ENCODE measurements around the gene EDEM2.
"Not testable (repeated sequence)": the region's sequence is repeated elsewhere in the genome, so short reads cannot be mapped to it uniquely, and the experiment has no call there.

Gene EDEM2

DNA sequence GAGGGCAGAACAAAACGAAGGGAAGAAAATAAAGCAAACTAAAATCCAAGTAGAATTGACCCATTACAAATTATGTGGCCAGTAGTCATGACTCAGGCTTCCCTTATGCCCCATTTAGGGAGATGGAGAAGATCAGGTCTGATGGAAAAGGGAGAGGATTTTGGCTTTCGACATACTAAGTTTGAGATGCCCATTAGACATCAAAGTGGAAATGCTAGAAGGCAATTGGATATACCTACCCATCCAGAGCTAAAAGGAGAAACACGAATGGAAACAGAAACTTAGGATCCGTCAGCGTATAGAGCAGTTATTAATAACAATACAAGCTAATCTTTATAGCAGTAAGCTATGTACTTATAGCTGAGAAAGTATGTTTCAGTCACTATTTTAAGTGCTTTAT is 59.3 kb downstream of the EDEM2 start:
- no peaks in the 10 kb centered on the region for H3K9me3 ChIP-seq (replicated peaks in 1 of 11)
- H3K4me3 ChIP-seq, result no peak overlapping the region
- peak overlapping the region in 5 of 11 experiments; percentile 55 to 96 (median 95); a peak in 11 of 22 replicates for H3K4me2 ChIP-seq
- no peaks in the 10 kb centered on the region for H3K27me3 ChIP-seq
- 0 out of 22 replicates have a peak overlapping the region, but pooled peaks of 1 of the 11 experiments have one; percentile 36 for H3K9ac ChIP-seq
- peak overlapping the region in 4 of 11 experiments; percentile 17 to 49 (median 47); a peak in 3 of 22 replicates for H3K27ac ChIP-seq
- no peak for TF ChIP-seq Cebpa-rat (IDR thresholded peaks at IDR 0.05)
- peaks cover 15 to 70% (median 36%) of the 10 kb centered on the region in 10 experiments for H3K4me1 ChIP-seq
- H3K36me3 ChIP-seq, result peaks cover 17 to 55% (median 39%) of the 10 kb centered on the region in 11 experiments
- H4K20me1 ChIP-seq, result peaks cover 59 to 91% (median 81%) of the 10 kb centered on the region in 11 experiments

DNA sequence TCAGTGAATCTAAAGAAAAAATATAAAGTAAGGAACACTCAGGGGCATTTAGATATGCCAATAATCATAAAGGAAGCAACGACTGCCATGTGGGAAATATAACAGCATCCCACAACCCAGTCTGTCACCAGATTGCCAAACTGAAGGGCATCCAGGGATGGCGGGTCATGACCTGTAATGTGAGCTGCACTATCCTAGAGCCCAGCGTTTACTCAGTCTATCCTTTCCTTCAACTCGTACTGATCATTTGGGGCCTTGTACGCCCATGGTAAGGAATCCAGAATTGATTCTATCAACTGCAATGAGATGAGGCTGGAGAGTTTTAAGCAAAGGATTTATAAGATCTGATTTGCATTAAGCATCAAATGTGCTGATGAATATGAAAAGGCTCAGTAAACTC is 59.8 kb downstream of the EDEM2 start:
- H3K4me3 ChIP-seq, result no peak overlapping the region
- TF ChIP-seq Cebpa-rat (IDR thresholded peaks at IDR 0.05), result no peak
- H3K9me3 ChIP-seq (replicated peaks in 1 of 11), result no peaks in the 10 kb centered on the region

DNA sequence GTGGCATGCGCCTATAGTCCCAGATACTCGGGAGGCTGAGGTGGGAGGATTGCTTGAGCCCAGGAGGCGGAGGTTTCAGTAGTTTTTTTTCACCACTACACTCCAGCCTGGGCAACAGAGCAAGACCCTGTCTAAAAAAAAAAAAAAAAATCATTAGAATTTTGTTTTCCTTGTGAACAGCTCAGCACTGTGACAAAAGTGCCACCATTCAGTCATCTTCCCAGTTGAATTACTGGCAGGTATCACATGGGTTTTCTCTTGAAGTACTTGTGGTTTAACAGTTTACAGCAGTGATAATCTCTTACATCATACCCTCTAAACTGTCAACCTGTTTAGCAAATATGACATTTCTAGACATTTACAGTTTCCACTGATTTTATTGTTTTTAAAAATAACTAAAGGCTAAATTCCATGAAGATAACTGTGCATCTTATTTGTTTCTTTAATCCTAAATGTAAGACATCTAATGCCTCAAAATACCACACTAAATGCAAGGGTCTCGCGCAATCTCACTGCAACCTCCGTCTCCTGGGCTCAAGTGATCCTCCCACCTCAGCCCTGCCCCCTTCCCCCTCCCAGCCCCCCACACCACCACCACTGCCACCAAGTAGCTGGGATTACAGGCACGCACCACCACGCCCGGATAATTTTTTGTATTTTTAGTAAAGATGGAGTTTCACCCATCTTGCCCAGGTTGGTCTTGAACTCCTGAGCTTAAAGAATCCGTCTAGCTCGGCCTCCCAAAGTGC is 61.5 kb downstream of the EDEM2 start:
- Histone ChIP-seq H3K4me2 (peak overlapping the region in 1 of 11 experiments; percentile 2; a peak in 1 of 22 replicates), H3K27me3 (no peaks in the 10 kb centered on the region), H3K36me3 (peaks cover 21 to 67% (median 46%) of the 10 kb centered on the region in 11 experiments), H4K20me1 (peaks cover 75 to 97% (median 89%) of the 10 kb centered on the region in 11 experiments), H3K9ac (no peak overlapping the region), H3K4me1 (peaks cover 4 to 77% (median 27%) of the 10 kb centered on the region in 10 experiments; a peak in 18 of 20 replicates), H3K9me3 (replicated peaks in 1 of 11) (no peaks in the 10 kb centered on the region), H3K4me3 (no peak overlapping the region), H3K27ac (0 out of 22 replicates have a peak overlapping the region, but pooled peaks of 1 of the 11 experiments have one; percentile 0)
- TF ChIP-seq Cebpa-rat (IDR thresholded peaks at IDR 0.05), result no peak

More for the DNA sequence above, 59.8 kb downstream of the EDEM2 start:
- Histone ChIP-seq H3K4me1 (peaks cover 15 to 72% (median 36%) of the 10 kb centered on the region in 10 experiments), H3K4me2 (peak overlapping the region in 3 of 11 experiments; percentile 93 to 96 (median 96); a peak in 6 of 22 replicates), H3K36me3 (peaks cover 17 to 55% (median 39%) of the 10 kb centered on the region in 11 experiments), H3K27me3 (no peaks in the 10 kb centered on the region), H4K20me1 (peaks cover 63 to 95% (median 86%) of the 10 kb centered on the region in 11 experiments), H3K9ac (no peak overlapping the region), H3K27ac (peak overlapping the region in 1 of 11 experiments; percentile 49; a peak in 1 of 22 replicates)

DNA sequence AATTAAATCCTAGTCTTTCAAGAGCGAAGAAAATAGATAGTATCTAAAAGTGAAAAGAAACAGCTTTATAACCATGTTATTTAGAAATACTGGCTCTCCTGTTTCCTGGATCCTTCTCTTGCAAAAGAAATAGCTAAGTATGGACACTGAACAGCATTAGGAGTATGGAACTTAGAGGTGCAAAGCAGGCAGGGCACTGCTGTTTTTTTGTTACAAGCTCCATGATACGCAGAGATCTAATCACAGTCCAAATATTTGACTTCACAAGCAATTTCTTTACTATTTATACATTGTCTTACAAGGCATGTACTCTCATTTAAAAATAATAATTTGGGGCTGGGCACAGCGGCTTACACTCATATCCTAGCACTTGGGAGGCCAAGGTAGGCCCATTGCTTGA is 62.1 kb downstream of the EDEM2 start:
- Histone ChIP-seq H3K4me2 (0 out of 22 replicates have a peak overlapping the region, but pooled peaks of 1 of the 11 experiments have one; percentile 2), H3K27ac (0 out of 22 replicates have a peak overlapping the region, but pooled peaks of 1 of the 11 experiments have one; percentile 0), H3K4me3 (no peak overlapping the region), H3K9ac (no peak overlapping the region), H3K36me3 (peaks cover 21 to 67% (median 49%) of the 10 kb centered on the region in 11 experiments), H3K27me3 (no peaks in the 10 kb centered on the region), H4K20me1 (peaks cover 76 to 97% (median 89%) of the 10 kb centered on the region in 11 experiments), H3K9me3 (replicated peaks in 1 of 11) (peaks cover 0 to 3% (median 0%) of the 10 kb centered on the region in 11 experiments; a peak in 3 of 22 replicates), H3K4me1 (peaks cover 0 to 70% (median 22%) of the 10 kb centered on the region in 10 experiments; a peak in 15 of 20 replicates)
- TF ChIP-seq Cebpa-rat (IDR thresholded peaks at IDR 0.05), result no peak

DNA sequence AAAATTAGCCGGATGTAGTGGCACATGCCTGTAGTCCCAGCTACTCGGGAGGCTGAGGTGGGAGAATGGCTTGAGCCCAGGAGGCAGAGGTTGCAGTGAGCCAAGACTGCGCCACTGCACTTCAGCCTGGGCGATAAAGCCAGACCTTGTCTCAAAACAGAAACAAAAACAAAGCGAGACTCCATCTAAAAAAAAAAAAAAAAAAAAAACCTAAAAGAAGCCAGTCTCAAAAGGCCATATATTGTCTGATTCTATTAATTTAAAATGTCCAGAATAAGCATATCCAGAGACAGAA is 66.8 kb downstream of the EDEM2 start:
- not testable (repeated sequence) for H3K4me3 ChIP-seq, H3K4me2 ChIP-seq, H3K27me3 ChIP-seq, H3K9ac ChIP-seq, H3K27ac ChIP-seq
- peaks cover 52 to 81% (median 66%) of the 10 kb centered on the region in 11 experiments for H4K20me1 ChIP-seq
- H3K36me3 ChIP-seq, result peaks cover 39 to 80% (median 58%) of the 10 kb centered on the region in 11 experiments
- peaks cover 16 to 43% (median 38%) of the 10 kb centered on the region in 11 experiments for H3K9me3 ChIP-seq (replicated peaks in 1 of 11)
- H3K4me1 ChIP-seq, result peaks cover 0 to 32% (median 2%) of the 10 kb centered on the region in 10 experiments; a peak in 8 of 20 replicates

DNA sequence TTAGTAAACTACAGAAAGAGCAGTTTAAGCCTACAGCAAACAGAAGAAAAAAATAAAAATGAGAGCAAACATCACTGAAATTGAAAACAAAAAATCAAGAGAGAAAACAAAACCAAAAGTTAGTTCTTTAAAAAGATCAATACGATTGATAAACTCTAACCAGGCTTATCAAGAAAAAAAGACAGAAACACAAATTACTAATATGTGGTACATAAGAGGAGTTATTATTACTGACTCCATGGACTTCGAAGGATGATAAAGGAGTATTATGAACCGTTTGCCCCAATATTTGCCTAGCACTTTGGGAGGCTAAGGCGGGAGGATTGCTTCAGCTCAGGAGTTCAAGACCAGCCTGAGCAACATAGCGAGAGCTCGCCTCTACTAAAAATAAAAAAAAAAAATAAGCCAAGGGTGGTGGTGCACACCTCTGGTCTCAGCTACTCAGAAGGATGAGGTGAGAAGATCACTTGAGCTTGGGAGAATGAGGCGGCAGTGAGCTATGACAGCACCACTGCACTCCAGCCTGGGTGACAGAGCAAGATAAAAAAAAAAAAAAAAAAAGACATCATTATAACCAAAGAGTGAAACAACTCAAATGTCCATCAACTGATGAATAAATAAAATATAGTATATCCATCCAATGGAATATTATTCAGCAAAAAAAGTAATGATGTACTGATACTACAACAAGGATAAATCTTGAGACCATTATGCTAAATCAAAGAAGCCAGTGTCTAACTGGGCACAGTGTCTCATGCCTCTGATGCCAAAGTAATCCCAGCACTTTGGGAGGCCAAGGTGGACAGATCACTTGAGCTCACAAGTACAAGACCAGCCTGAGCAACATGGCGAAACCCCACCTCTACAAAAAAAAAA is 67.4 kb downstream of the EDEM2 start:
- Histone ChIP-seq H3K9ac (no peak overlapping the region), H3K27me3 (no peaks in the 10 kb centered on the region), H3K4me2 (no peak overlapping the region), H3K36me3 (peaks cover 33 to 78% (median 56%) of the 10 kb centered on the region in 11 experiments), H3K9me3 (replicated peaks in 1 of 11) (peaks cover 16 to 48% (median 39%) of the 10 kb centered on the region in 11 experiments), H3K4me1 (peaks cover 0 to 27% (median 0%) of the 10 kb centered on the region in 10 experiments; a peak in 8 of 20 replicates), H4K20me1 (peaks cover 46 to 75% (median 61%) of the 10 kb centered on the region in 11 experiments), H3K27ac (no peak overlapping the region), H3K4me3 (no peak overlapping the region)
- TF ChIP-seq Cebpa-rat (IDR thresholded peaks at IDR 0.05), result no peak

DNA sequence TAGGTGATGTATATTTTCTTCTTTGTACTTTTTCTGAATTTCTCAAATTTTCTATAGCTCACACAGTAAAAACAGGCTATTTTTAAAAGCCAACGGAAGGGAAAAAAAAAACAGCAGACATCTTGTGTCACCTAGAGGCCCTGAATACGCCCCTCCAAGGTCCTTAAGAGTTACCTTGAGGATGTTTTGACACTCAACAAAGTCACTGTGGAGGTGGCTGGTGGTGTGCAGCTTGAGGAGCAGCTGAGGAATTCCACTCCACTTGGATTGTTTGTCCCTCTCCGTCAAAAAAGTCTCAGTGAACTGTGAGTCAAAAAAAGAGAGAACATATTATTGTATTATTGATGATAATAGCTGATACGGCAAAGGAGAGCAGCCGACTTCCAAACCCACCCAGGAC is 69.3 kb downstream of the EDEM2 start:
- peaks cover 21 to 66% (median 49%) of the 10 kb centered on the region in 11 experiments for H3K9me3 ChIP-seq (replicated peaks in 1 of 11)
- no peak overlapping the region for H3K27ac ChIP-seq
- TF ChIP-seq Cebpa-rat (IDR thresholded peaks at IDR 0.05), result no peak
- H3K9ac ChIP-seq, result no peak overlapping the region
- no peak overlapping the region for H3K4me2 ChIP-seq
- peaks cover 0 to 15% (median 0%) of the 10 kb centered on the region in 10 experiments; a peak in 8 of 20 replicates for H3K4me1 ChIP-seq
- no peak overlapping the region for H3K4me3 ChIP-seq
- peaks cover 37 to 76% (median 60%) of the 10 kb centered on the region in 11 experiments for H3K36me3 ChIP-seq
- no peaks in the 10 kb centered on the region for H3K27me3 ChIP-seq
- H4K20me1 ChIP-seq, result peaks cover 32 to 60% (median 47%) of the 10 kb centered on the region in 11 experiments

DNA sequence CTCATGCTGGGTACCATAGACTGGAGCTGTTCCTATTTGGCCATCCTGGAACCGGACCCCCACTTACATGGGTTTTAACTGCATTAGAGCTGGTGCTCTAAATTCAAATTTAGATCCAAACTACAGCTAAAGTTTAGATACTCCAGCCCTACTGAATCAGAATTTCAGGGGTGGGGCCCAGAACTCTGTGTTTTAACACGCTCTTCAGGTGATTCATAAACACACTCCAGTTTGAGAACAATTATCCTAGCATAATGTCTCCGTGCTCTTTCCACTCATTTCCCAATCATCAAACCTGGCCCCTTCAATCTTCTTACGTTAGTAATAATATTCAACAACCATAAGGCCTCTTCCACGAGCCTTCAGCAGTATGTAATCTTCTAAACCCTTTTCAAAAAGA is 69.8 kb downstream of the EDEM2 start:
- no peak overlapping the region for H3K27ac ChIP-seq
- H3K36me3 ChIP-seq, result peaks cover 42 to 82% (median 65%) of the 10 kb centered on the region in 11 experiments
- H3K9ac ChIP-seq, result no peak overlapping the region
- H3K4me2 ChIP-seq, result no peak overlapping the region
- H3K4me3 ChIP-seq, result no peak overlapping the region
- H3K27me3 ChIP-seq, result no peaks in the 10 kb centered on the region
- H4K20me1 ChIP-seq, result peaks cover 27 to 55% (median 42%) of the 10 kb centered on the region in 11 experiments
- peaks cover 0 to 13% (median 0%) of the 10 kb centered on the region in 10 experiments; a peak in 8 of 20 replicates for H3K4me1 ChIP-seq
- H3K9me3 ChIP-seq (replicated peaks in 1 of 11), result peaks cover 26 to 71% (median 54%) of the 10 kb centered on the region in 11 experiments
- no peak for TF ChIP-seq Cebpa-rat (IDR thresholded peaks at IDR 0.05)

DNA sequence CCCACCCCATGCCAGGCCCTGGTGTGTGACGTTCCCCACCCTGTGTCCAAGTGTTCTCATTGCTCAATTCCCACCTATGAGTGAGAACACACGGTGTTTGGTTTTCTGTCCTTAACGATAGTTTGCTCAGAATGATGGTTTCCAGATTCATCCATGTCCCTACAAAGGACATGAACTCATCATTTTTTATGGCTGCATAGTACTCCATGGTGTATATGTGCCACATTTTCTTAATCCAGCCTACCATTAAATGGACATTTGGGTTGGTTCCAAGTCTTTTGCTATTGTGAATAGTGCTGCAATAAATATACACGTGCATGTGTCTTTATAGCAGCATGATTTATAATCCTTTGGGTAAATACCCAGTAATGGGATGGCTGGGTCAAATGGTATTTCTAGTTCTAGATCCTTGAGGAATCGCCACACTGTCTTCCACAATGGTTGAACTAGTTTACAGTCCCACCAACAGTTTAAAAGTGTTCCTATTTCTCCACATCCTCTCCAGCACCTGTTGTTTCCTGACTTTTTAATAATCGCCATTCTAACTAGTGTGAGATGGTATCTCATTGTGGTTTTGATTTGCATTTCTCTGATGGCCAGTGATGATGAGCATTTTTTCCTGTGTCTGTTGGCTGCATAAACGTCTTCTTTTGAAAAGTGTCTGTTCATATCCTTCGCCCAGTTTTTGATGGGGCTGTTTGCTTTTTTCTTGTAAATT is 75.5 kb downstream of the EDEM2 start:
- H3K27me3 ChIP-seq, H3K27ac ChIP-seq, H3K4me3 ChIP-seq, H3K4me2 ChIP-seq, H3K9ac ChIP-seq, H3K4me1 ChIP-seq: not testable (repeated sequence)
- H3K36me3 ChIP-seq, result peaks cover 48 to 81% (median 61%) of the 10 kb centered on the region in 11 experiments
- H3K9me3 ChIP-seq (replicated peaks in 1 of 11), result peaks cover 10 to 47% (median 29%) of the 10 kb centered on the region in 11 experiments
- peaks cover 16 to 45% (median 41%) of the 10 kb centered on the region in 11 experiments for H4K20me1 ChIP-seq

Measured in BLaER1 treated with 17β-estradiol and CSF1 and Interleukin-3, amounts not matched to agents 10 nM and 100 nM (cell line).